ENCODE data around the gene SLC22A31.

The SLC22A31 gene

DNA sequence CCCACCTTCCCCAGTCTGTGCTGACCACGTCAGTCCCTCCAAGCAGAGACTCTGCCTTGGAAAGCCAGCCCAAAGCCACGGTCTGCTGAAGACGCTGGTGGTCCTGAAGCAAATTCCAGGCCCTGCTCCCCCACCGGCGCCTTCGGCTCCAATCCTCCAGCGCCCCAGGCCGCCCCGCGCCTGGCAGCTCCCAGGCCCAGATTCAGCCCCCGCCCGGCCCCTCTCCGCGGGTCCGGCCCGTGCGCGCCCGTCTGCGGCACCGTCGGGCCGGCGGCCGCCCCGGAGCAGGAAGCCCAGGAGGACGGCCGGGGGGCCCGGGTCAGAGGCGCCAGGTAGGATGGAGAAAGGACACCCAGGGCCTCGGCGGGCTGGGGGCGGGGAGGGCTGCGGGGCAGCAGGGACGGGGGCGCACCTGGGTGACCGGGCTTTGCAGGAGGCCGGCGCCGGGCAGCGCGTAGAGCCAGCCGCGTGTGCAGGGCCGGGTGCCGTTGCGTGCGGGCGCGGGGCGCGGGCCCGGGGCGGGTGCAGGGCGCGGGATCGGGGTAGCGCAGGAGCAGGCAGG lies 594 bp upstream of the SLC22A31 start:
- no peak for DNase-seq
- Histone ChIP-seq H3K4me1 (ENCODE audit: control insufficient read depth, low read depth, low read length) (no peaks in the 10 kb centered on the region), H3K79me2 (ENCODE audit: control insufficient read depth, insufficient read depth, low read length) (no peaks in the 10 kb centered on the region), H2AK5ac (ENCODE audit: low read length) (no peak overlapping the region), H3K56ac (ENCODE audit: low read length) (peak overlapping the region; percentile 81), H4K8ac (ENCODE audit: low read depth, low read length) (no peak overlapping the region), H3K27me3 (ENCODE audit: insufficient read depth, low read length, poor library complexity) (peaks cover 12% of the 10 kb centered on the region), H3K4me3 (ENCODE audit: low read length) (peak overlapping the region; percentile 40), H2BK15ac (replicated peaks; ENCODE audit: low read depth) (no peak overlapping the region), H3K27ac (ENCODE audit: low read depth, low read length) (no peak overlapping the region), H3K79me1 (ENCODE audit: low read length) (no peaks in the 10 kb centered on the region), H3K23ac (ENCODE audit: low read length) (peak overlapping the region; percentile 9), H3K4ac (ENCODE audit: low read depth, low read length) (no peak overlapping the region), H2BK120ac (ENCODE audit: low read depth, low read length) (no peak overlapping the region), H3K4me2 (ENCODE audit: low read length) (peak overlapping the region; percentile 91), H3K18ac (ENCODE audit: low read length) (no peak overlapping the region), H3K9ac (ENCODE audit: low read length) (peak overlapping the region; percentile 61), H2BK5ac (ENCODE audit: low read length) (no peak overlapping the region), H3K36me3 (ENCODE audit: control insufficient read depth, insufficient read depth, low read length) (no peaks in the 10 kb centered on the region), H4K5ac (ENCODE audit: low read length) (no peak overlapping the region)
- WGBS (ENCODE audit: extremely low coverage, insufficient coverage, low lambda C conversion rate), result no CpG with 5 or more reads among the region's 58 CpGs

DNA sequence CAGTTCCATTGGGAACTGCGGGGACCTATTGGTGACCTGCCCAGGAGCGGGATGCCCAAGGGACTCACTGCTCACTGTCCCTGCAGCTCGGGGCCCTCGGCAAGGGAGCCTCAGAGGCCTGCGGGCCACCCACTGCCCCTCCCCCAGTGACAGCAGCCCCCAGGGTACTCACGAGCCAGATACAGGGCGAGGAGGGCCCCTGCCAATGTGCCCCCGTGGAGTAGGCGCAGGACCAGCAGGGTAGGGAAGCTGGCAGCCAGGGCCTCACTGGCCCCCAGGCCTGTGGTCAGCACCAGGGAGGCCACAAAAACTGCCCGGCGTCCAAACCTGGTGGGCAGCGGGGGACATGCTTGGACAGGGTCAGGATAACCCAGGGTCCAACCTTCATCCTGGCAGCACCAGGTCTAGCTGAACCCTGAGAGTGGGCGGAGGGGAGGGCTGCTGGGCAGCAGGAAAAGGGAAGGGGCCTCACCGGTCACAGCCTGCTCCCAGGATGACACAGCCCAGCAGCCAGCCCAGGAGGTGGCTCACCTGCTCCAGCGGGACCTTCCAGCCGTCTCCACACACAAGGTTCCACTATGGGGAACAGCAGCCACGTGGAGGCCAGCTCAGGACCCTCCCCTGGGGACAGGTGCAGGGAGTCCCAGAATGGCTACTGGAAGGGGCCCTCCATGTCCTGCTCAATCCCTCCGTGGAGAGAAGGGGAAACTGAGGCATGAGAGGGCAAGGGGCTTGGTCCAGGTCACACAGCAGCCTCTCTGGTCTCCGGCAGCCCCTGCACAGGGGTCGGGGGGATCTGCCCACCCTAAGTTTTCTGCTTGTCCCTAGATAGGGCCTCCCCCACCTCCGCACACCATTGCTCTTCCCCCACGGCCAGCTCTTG lies 855 bp downstream of the SLC22A31 start:
- no peak overlapping the region for H3K23ac ChIP-seq (ENCODE audit: low read length)
- no peak overlapping the region for H3K4ac ChIP-seq (ENCODE audit: low read depth, low read length)
- H2AK5ac ChIP-seq (ENCODE audit: low read length), result no peak overlapping the region
- H2BK5ac ChIP-seq (ENCODE audit: low read length), result no peak overlapping the region
- H3K79me1 ChIP-seq (ENCODE audit: low read length), result no peaks in the 10 kb centered on the region
- H3K36me3 ChIP-seq (ENCODE audit: control insufficient read depth, insufficient read depth, low read length), result no peaks in the 10 kb centered on the region
- H3K27me3 ChIP-seq (ENCODE audit: insufficient read depth, low read length, poor library complexity), result peaks cover 12% of the 10 kb centered on the region
- no peak overlapping the region for H3K27ac ChIP-seq (ENCODE audit: low read depth, low read length)
- H3K4me1 ChIP-seq (ENCODE audit: control insufficient read depth, low read depth, low read length), result no peaks in the 10 kb centered on the region
- H3K56ac ChIP-seq (ENCODE audit: low read length), result no peak overlapping the region
- no peak overlapping the region for H3K4me2 ChIP-seq (ENCODE audit: low read length)
- no peak overlapping the region for H4K5ac ChIP-seq (ENCODE audit: low read length)
- no peaks in the 10 kb centered on the region for H3K79me2 ChIP-seq (ENCODE audit: control insufficient read depth, insufficient read depth, low read length)
- no peak overlapping the region for H2BK120ac ChIP-seq (ENCODE audit: low read depth, low read length)
- WGBS (ENCODE audit: extremely low coverage, insufficient coverage, low lambda C conversion rate), result no CpG with 5 or more reads among the region's 22 CpGs
- no peak overlapping the region for H3K18ac ChIP-seq (ENCODE audit: low read length)
- DNase-seq, result no peak
- no peak overlapping the region for H4K8ac ChIP-seq (ENCODE audit: low read depth, low read length)
- H2BK15ac ChIP-seq (replicated peaks; ENCODE audit: low read depth), result no peak overlapping the region
- no peak overlapping the region for H3K4me3 ChIP-seq (ENCODE audit: low read length)
- H3K9ac ChIP-seq (ENCODE audit: low read length), result no peak overlapping the region

DNA sequence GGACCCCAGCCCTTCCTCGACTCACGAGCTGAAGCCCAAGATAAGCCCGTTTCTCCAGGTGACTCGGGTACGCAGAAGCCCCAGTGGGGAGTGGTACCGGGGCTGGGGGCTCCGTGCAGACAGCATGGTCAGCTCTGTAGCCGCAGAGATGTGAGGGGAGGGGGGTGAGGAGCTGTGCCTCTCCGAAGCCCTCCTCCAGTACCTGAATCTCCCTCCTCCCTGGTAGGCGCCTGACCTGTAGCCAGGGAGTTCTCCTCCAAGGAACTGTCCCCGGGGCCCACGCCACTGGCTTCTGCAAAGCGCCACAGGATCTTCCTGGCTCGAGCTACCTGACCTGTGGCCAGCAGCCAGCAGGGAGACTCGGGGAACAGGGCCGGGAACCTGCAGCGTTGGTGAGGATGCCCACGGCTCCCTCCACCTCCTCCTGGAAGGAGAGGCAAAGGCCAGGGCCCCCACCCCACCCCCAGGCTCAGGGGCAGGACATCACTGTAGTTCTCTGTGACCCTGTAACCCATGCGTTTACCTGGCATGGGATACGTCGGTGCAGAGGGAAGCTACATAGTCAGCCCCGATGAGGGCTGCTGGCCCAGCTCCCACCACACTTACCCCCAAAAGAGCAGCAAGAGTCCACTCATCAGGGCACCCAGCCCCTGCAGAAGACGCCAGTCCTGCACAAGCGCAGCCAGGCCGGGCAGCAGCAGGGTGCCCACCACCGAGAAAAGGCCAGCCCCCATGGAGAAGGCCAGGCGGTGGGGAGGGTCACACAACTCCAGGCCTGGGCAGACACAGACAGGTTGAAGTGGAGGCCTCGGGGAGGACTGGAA lies 1.7 kb downstream of the SLC22A31 start:
- H2BK15ac ChIP-seq (replicated peaks; ENCODE audit: low read depth), result no peak overlapping the region
- H3K4me3 ChIP-seq (ENCODE audit: low read length), result no peak overlapping the region
- H4K8ac ChIP-seq (ENCODE audit: low read depth, low read length), result no peak overlapping the region
- peaks cover 12% of the 10 kb centered on the region for H3K27me3 ChIP-seq (ENCODE audit: insufficient read depth, low read length, poor library complexity)
- no peak overlapping the region for H3K56ac ChIP-seq (ENCODE audit: low read length)
- H2AK5ac ChIP-seq (ENCODE audit: low read length), result no peak overlapping the region
- no peak for DNase-seq
- H3K27ac ChIP-seq (ENCODE audit: low read depth, low read length), result no peak overlapping the region
- H3K23ac ChIP-seq (ENCODE audit: low read length), result no peak overlapping the region
- H3K4ac ChIP-seq (ENCODE audit: low read depth, low read length), result no peak overlapping the region
- H3K36me3 ChIP-seq (ENCODE audit: control insufficient read depth, insufficient read depth, low read length), result no peaks in the 10 kb centered on the region
- no peak overlapping the region for H3K18ac ChIP-seq (ENCODE audit: low read length)
- no CpG with 5 or more reads among the region's 28 CpGs for WGBS (ENCODE audit: extremely low coverage, insufficient coverage, low lambda C conversion rate)
- no peak overlapping the region for H4K5ac ChIP-seq (ENCODE audit: low read length)
- no peaks in the 10 kb centered on the region for H3K4me1 ChIP-seq (ENCODE audit: control insufficient read depth, low read depth, low read length)
- H3K4me2 ChIP-seq (ENCODE audit: low read length), result no peak overlapping the region
- no peaks in the 10 kb centered on the region for H3K79me1 ChIP-seq (ENCODE audit: low read length)
- no peak overlapping the region for H3K9ac ChIP-seq (ENCODE audit: low read length)
- H3K79me2 ChIP-seq (ENCODE audit: control insufficient read depth, insufficient read depth, low read length), result no peaks in the 10 kb centered on the region
- H2BK5ac ChIP-seq (ENCODE audit: low read length), result no peak overlapping the region
- H2BK120ac ChIP-seq (ENCODE audit: low read depth, low read length), result no peak overlapping the region

DNA sequence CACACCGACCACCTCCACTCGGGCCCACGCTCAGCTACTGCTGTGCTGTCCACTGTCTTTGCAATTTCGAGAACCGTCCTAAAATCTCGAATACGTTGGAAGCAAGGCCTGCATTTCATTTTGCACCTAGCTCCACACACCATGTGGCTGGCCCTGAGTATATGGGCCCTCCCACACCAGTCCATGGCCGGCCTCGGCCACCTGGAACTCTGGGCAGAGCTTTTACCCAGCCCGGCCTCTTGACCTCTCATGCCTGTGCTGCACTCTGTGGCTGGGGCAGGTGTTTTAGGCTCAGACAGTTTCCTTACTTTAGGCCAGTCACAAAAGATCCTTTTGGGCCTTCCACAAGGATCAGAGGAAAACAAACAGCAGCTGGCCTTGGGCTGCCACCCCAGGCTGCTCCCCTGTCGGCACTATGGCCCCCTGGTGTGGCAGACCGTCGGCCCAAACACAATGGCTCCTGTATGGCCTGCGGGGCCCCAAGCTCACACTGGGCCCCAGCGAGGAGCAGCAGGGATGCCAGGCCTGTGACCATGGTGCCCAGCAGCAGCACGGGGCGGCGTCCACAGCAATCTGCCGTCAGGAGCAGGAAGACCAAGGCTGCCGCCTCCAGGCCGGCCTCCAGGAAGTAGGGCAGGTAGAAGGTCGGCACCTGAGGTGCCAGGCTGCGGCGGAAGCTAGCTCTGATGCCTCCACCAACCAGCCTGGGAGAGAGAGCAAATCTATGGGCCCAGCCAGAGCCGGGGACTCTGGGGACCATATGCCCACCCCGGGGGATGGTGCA lies 2.5 kb downstream of the SLC22A31 start:
- no peaks in the 10 kb centered on the region for H3K79me1 ChIP-seq (ENCODE audit: low read length)
- no CpG with 5 or more reads among the region's 26 CpGs for WGBS (ENCODE audit: extremely low coverage, insufficient coverage, low lambda C conversion rate)
- no peak overlapping the region for H2BK5ac ChIP-seq (ENCODE audit: low read length)
- no peak overlapping the region for H3K18ac ChIP-seq (ENCODE audit: low read length)
- no peak overlapping the region for H2BK120ac ChIP-seq (ENCODE audit: low read depth, low read length)
- DNase-seq, result no peak
- no peak overlapping the region for H3K9ac ChIP-seq (ENCODE audit: low read length)
- H3K23ac ChIP-seq (ENCODE audit: low read length), result no peak overlapping the region
- no peak overlapping the region for H3K27ac ChIP-seq (ENCODE audit: low read depth, low read length)
- no peak overlapping the region for H2BK15ac ChIP-seq (replicated peaks; ENCODE audit: low read depth)
- H3K4me3 ChIP-seq (ENCODE audit: low read length), result no peak overlapping the region
- H3K4me1 ChIP-seq (ENCODE audit: control insufficient read depth, low read depth, low read length), result no peaks in the 10 kb centered on the region
- no peak overlapping the region for H3K4me2 ChIP-seq (ENCODE audit: low read length)
- H4K8ac ChIP-seq (ENCODE audit: low read depth, low read length), result no peak overlapping the region
- H3K56ac ChIP-seq (ENCODE audit: low read length), result no peak overlapping the region
- peaks cover 8% of the 10 kb centered on the region for H3K27me3 ChIP-seq (ENCODE audit: insufficient read depth, low read length, poor library complexity)
- H3K4ac ChIP-seq (ENCODE audit: low read depth, low read length), result no peak overlapping the region
- H3K36me3 ChIP-seq (ENCODE audit: control insufficient read depth, insufficient read depth, low read length), result no peaks in the 10 kb centered on the region
- H4K5ac ChIP-seq (ENCODE audit: low read length), result no peak overlapping the region
- no peaks in the 10 kb centered on the region for H3K79me2 ChIP-seq (ENCODE audit: control insufficient read depth, insufficient read depth, low read length)
- H2AK5ac ChIP-seq (ENCODE audit: low read length), result no peak overlapping the region

DNA sequence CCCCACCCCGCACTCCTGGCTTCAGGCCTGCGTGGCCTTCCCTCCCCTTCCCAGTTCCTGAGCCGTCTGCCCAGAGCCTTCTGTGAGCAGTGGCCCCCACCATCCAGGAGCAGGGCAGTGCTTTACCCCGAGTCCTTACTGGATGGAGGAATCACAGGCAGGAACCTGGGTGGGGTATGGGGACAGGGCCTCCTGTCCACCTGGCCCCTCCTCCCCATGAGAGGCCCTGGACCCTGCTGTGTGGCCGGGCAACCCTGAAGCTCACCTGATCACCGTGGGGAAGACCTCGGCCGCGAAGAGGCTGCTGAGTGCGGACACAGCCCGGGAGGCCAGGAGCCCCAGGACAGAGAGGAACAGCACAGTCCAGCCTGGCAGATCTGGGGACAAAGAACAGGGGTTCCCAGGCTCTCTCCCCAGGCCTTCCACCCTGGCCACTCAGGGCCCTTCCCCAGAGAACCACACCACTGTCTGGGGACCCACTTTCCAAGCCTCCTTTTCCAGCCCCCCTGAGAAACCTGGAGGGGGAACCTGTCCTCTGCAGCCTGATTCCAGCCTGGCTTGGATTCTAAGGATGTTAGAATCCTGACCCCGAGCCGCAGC lies 3.2 kb downstream of the SLC22A31 start:
- Histone ChIP-seq H3K79me2 (ENCODE audit: control insufficient read depth, insufficient read depth, low read length) (no peaks in the 10 kb centered on the region), H4K8ac (ENCODE audit: low read depth, low read length) (no peak overlapping the region), H3K27ac (ENCODE audit: low read depth, low read length) (no peak overlapping the region), H3K9ac (ENCODE audit: low read length) (no peak overlapping the region), H2BK15ac (replicated peaks; ENCODE audit: low read depth) (no peak overlapping the region), H2BK120ac (ENCODE audit: low read depth, low read length) (no peak overlapping the region), H3K4me3 (ENCODE audit: low read length) (no peak overlapping the region), H2BK5ac (ENCODE audit: low read length) (no peak overlapping the region), H4K5ac (ENCODE audit: low read length) (no peak overlapping the region), H3K18ac (ENCODE audit: low read length) (no peak overlapping the region), H3K4ac (ENCODE audit: low read depth, low read length) (no peak overlapping the region), H3K4me1 (ENCODE audit: control insufficient read depth, low read depth, low read length) (no peaks in the 10 kb centered on the region), H3K36me3 (ENCODE audit: control insufficient read depth, insufficient read depth, low read length) (no peaks in the 10 kb centered on the region), H3K79me1 (ENCODE audit: low read length) (no peaks in the 10 kb centered on the region), H3K23ac (ENCODE audit: low read length) (no peak overlapping the region), H3K4me2 (ENCODE audit: low read length) (no peak overlapping the region), H3K56ac (ENCODE audit: low read length) (no peak overlapping the region), H3K27me3 (ENCODE audit: insufficient read depth, low read length, poor library complexity) (peaks cover 3% of the 10 kb centered on the region), H2AK5ac (ENCODE audit: low read length) (no peak overlapping the region)
- no CpG with 5 or more reads among the region's 13 CpGs for WGBS (ENCODE audit: extremely low coverage, insufficient coverage, low lambda C conversion rate)
- DNase-seq, result no peak

All from mesendoderm (in vitro differentiated cells).